HepG2 (cell line): Measurements from ENCODE around the gene UGCG. TPM values are rescaled to one million over a fixed set of nuclear protein-coding genes. Genes with fewer than 3 reads are reported as not detected.

Experiments
- CERS6 ChIP-seq: sonication (generic); formaldehyde crosslinking; IDR thresholded peaks from 2 replicates; pipeline ENCODE4 v1.5.0; 2020; ENCODE audit warnings: missing genetic modification reagents
- CHCHD3 ChIP-seq: sonication (generic); formaldehyde crosslinking; IDR thresholded peaks from 2 replicates; pipeline ENCODE4 v1.8.0; 2022; ENCODE audit warnings: mild to moderate bottlenecking, missing genetic modification reagents, moderate library complexity
- CSRNP1 ChIP-seq: sonication (generic); formaldehyde crosslinking; IDR thresholded peaks from 2 replicates; pipeline ENCODE4 v1.8.1; 2023; ENCODE audit warnings: mild to moderate bottlenecking, missing genetic modification reagents
- ETV6 ChIP-seq: sonication (generic); formaldehyde crosslinking; conservative IDR thresholded peaks from 2 replicates; pipeline ENCODE4 v1.4.0; 2020; ENCODE audit warnings: missing genetic modification reagents
- FIP1L1 ChIP-seq: fragments of 200-400 bp; formaldehyde crosslinking; IDR thresholded peaks from 2 replicates; pipeline ENCODE4 v1.6.1; 2018; ENCODE audit warnings: low read depth, mild to moderate bottlenecking, low read length, moderate library complexity, borderline replicate concordance; ENCODE audit not compliant: insufficient read depth
- GLI4 ChIP-seq: sonication (generic); formaldehyde crosslinking; IDR thresholded peaks from 2 replicates; pipeline ENCODE4 v1.5.1; 2020; ENCODE audit warnings: missing genetic modification reagents, mild to moderate bottlenecking, moderate library complexity, borderline replicate concordance
- NR2F1 ChIP-seq, 2 experiments: fragments of 450-650 bp in 1 of 2; formaldehyde crosslinking in 1 of 2; IDR thresholded peaks; 2 replicates each; pipeline versions ENCODE4 v1.5.0 to v1.6.1; 2016 to 2020; ENCODE audit warnings: mild to moderate bottlenecking in 1 of 2, missing compliant biosample characterization in 1 of 2, missing genetic modification reagents in 1 of 2, moderate library complexity in 1 of 2
- POLR2AphosphoS5 ChIP-seq: IDR thresholded peaks from 2 replicates; pipeline ENCODE4 v1.6.1; 2012; ENCODE audit warnings: low read depth, low read length
- SP2 ChIP-seq: sonication (generic); formaldehyde crosslinking; IDR thresholded peaks from 2 replicates; pipeline ENCODE4 v1.5.1; 2020; ENCODE audit warnings: mild to moderate bottlenecking, missing genetic modification reagents
- STAT5B ChIP-seq: sonication (generic); formaldehyde crosslinking; IDR thresholded peaks from 2 replicates; pipeline ENCODE4 v1.4.0; 2020; ENCODE audit warnings: missing genetic modification reagents
- TFDP2 ChIP-seq: sonication (generic); formaldehyde crosslinking; IDR thresholded peaks from 2 replicates; pipeline ENCODE4 v1.4.0; 2020; ENCODE audit warnings: missing genetic modification reagents
- U2AF2 ChIP-seq: fragments of 200-400 bp; formaldehyde crosslinking; IDR thresholded peaks from 2 replicates; pipeline ENCODE4 v1.6.1; 2017; ENCODE audit warnings: low read depth, mild to moderate bottlenecking, low read length
- ZBED4 ChIP-seq: sonication (generic); formaldehyde crosslinking; IDR thresholded peaks from 2 replicates; pipeline ENCODE4 v1.4.0; 2020; ENCODE audit warnings: missing genetic modification reagents, borderline replicate concordance
- ZMYM2 ChIP-seq: sonication (generic); formaldehyde crosslinking; IDR thresholded peaks from 2 replicates; pipeline ENCODE4 v1.8.0; 2022; ENCODE audit warnings: mild to moderate bottlenecking, missing genetic modification reagents
- ZNF44 ChIP-seq: sonication (generic); formaldehyde crosslinking; IDR thresholded peaks from 2 replicates; pipeline ENCODE4 v1.5.1; 2020; ENCODE audit warnings: mild to moderate bottlenecking, missing genetic modification reagents
- ZNF468 ChIP-seq: sonication (generic); formaldehyde crosslinking; IDR thresholded peaks from 2 replicates; pipeline ENCODE4 v1.8.0; 2022; ENCODE audit warnings: mild to moderate bottlenecking, moderate library complexity, missing genetic modification reagents
- ZNF570 ChIP-seq: sonication (generic); formaldehyde crosslinking; IDR thresholded peaks from 2 replicates; pipeline ENCODE4 v1.4.0; 2020; ENCODE audit warnings: mild to moderate bottlenecking, missing genetic modification reagents, borderline replicate concordance
- ZUFSP ChIP-seq: sonication (generic); formaldehyde crosslinking; IDR thresholded peaks from 2 replicates; pipeline ENCODE4 v1.9.0; 2021; ENCODE audit warnings: missing genetic modification reagents, mild to moderate bottlenecking, borderline replicate concordance
- polyA plus RNA-seq, 8 experiments: library from polyadenylated mRNA; depleted of rRNA in 3 of 8; stranded (reverse) in 7 of 8; unstranded in 1 of 8; fragments of >200 nt; fragmentation: Illumina TruSeq in 4 of 8; extraction: Trizol in 4 of 8; gene quantifications; 2 replicates each; pipeline versions ENCODE4 v1.2.1 to v1.2.3, GENCODE V29; 2011 to 2016; ENCODE audit warnings: low read depth in 4 of 8, missing spikeins in 1 of 8, mixed read lengths in 1 of 8; ENCODE audit not compliant: insufficient read depth in 1 of 8
- total RNA-seq, 5 experiments: library from RNA; depleted of rRNA; stranded (reverse); fragments of >200 nt; fragmentation: Illumina TruSeq; extraction: Trizol; gene quantifications; 2 replicates each; pipeline ENCODE4 v1.2.3, GENCODE V29; 2016; ENCODE audit warnings: low read depth in 1 of 5

UGCG gene
- total and polyA plus RNA-seq, 2 of the 13 experiments (the other 11 are each of a cell fraction or from before 2014, with no cell fraction given), result 10.5 to 13.9 TPM

GRCh38 chr9:111895996-111896941 is at the start of gene UGCG (continued):
- peak; percentile 66; the same call in 1 of the 2 replicates for TF ChIP-seq ZBED4 (CRISPR knock-in tag)
- peak; percentile 35; the same call in 1 of the 2 replicates for TF ChIP-seq ZNF44 (CRISPR knock-in tag)
- TF ChIP-seq FIP1L1, result no peak
- no peak for TF ChIP-seq ETV6 (CRISPR knock-in tag)
- TF ChIP-seq CERS6 (CRISPR knock-in tag), result 0 out of 2 replicates have a peak, but pooled peaks have one; percentile 49
- peak; percentile 31; the same call in 1 of the 2 replicates for TF ChIP-seq TFDP2 (CRISPR knock-in tag)
- no peak for TF ChIP-seq U2AF2
- TF ChIP-seq ZNF570, result no peak
- peak; percentile 22; the same call in 1 of the 2 replicates for TF ChIP-seq SP2 (CRISPR knock-in tag)
- TF ChIP-seq POLR2AphosphoS5, result peak; percentile 74
- no peak for TF ChIP-seq CHCHD3 (CRISPR knock-in tag)
- TF ChIP-seq GLI4, result no peak
- TF ChIP-seq CSRNP1 (CRISPR knock-in tag), result no peak
- no peak for TF ChIP-seq NR2F1 (CRISPR knock-in tag; IDR thresholded peaks at IDR 0.05)
- no peak for TF ChIP-seq STAT5B (CRISPR knock-in tag)
- no peak for TF ChIP-seq ZMYM2 (CRISPR knock-in tag)
- TF ChIP-seq ZUFSP, result no peak
- TF ChIP-seq ZNF468 (CRISPR knock-in tag), result no peak
